Peyer's patch (tissue), 4 donors: ENCODE data around the gene CACNA1S.
A peak's percentile ranks its signal among the peaks of the same experiment; 100 is the strongest.

ENCODE experiments used
- CTCF ChIP-seq, 6 experiments: fragments of 450-650 bp in 4 of 6; fragments of 200-600 bp in 2 of 6; sonication (generic) in 1 of 6; IDR thresholded peaks; one replicate each; pipeline ENCODE4 v1.5.1; 2017 to 2019; ENCODE audit warnings: antibody characterized with exemption in 6 of 6, mild to moderate bottlenecking in 3 of 6, moderate library complexity in 1 of 6
- POLR2A ChIP-seq, 2 donors: fragments of 450-650 bp; IDR thresholded peaks; one replicate each; pipeline ENCODE4 v1.5.1; 2017; ENCODE audit warnings: antibody characterized with exemption in 2 of 2, mild to moderate bottlenecking in 2 of 2, moderate library complexity in 2 of 2

- TF ChIP-seq CTCF (IDR thresholded peaks at IDR 0.05) (peak in 5 of 6 experiments; percentile 5 to 70 (median 67)), POLR2A (IDR thresholded peaks at IDR 0.05) (no peak)
Observed at GRCh38 chr1:201149400-201149799, 37.2 kb upstream of the CACNA1S start.
